ENCODE results near the gene ATP8A2. TPM values are rescaled to one million over a fixed set of nuclear protein-coding genes. Genes with fewer than 3 reads are reported as not detected.

Gene ATP8A2
- total and polyA plus RNA-seq, 11 donors, result 0.01 to 0.29 (median 0.05) TPM; not detected in 2

DNA sequence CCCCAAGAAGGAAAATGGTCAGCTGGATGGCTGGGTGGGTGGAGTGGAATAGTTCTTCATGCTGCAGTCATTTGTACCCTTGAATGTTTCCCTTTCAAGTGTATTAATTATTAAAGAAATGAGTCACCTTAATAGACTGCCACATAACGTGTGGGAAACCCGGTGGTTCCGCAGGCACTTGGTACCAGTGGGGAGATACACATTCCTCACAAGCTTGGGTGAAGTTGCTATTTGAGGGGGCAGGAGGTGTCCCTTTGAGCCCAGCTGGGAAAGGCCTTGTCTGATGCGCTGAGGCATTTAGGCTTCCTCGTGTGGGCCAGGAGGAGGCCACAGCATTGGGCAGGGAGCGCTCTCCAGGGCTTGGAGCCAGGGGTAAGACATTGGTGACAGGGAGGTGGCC, 57.7 kb downstream of the ATP8A2 start:
- Histone ChIP-seq H3K27ac (no peak overlapping the region), H3K27me3 (peaks cover 0 to 6% (median 0%) of the 10 kb centered on the region in 9 donors), H3K4me3 (no peak overlapping the region), H3K9me3 (no peaks in the 10 kb centered on the region), H3K4me1 (no peaks in the 10 kb centered on the region), H3K36me3 (no peaks in the 10 kb centered on the region)
- intact Hi-C loops (cut with DNase I), result no loop called here
- DNase-seq (no peak), ATAC-seq (no peak)
- TF ChIP-seq POLR2A (IDR thresholded peaks at IDR 0.05), result no peak
- TF ChIP-seq, protein P1, sequence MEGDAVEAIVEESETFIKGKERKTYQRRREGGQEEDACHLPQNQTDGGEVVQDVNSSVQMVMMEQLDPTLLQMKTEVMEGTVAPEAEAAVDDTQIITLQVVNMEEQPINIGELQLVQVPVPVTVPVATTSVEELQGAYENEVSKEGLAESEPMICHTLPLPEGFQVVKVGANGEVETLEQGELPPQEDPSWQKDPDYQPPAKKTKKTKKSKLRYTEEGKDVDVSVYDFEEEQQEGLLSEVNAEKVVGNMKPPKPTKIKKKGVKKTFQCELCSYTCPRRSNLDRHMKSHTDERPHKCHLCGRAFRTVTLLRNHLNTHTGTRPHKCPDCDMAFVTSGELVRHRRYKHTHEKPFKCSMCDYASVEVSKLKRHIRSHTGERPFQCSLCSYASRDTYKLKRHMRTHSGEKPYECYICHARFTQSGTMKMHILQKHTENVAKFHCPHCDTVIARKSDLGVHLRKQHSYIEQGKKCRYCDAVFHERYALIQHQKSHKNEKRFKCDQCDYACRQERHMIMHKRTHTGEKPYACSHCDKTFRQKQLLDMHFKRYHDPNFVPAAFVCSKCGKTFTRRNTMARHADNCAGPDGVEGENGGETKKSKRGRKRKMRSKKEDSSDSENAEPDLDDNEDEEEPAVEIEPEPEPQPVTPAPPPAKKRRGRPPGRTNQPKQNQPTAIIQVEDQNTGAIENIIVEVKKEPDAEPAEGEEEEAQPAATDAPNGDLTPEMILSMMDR (IDR thresholded peaks at IDR 0.05), result no peak
- WGBS, 4 donors, result 82 to 89% (median 84%) methylated on average over 6 of the region's 6 CpGs

DNA sequence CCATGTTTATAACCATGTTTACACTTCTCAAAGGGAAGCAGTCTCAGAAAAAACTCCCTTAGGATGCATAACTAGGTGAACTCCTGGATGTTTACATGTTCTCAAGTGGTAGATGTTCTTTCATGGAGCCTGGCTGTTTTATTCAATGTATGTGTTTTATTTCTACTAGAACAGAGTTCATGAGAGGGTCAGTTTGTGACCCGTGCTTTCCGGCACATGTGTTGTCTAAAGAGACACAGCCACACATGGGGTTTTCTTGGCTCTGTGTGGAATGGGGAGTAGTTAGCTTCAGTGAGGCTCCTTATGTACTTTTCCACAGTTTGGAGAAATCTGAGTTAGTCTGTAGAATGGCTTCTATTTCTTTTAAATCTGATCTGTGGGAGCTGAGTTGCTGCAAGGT, 60.9 kb downstream of the ATP8A2 start:
- Histone ChIP-seq H3K4me3 (no peak overlapping the region), H3K9me3 (no peaks in the 10 kb centered on the region), H3K36me3 (no peaks in the 10 kb centered on the region), H3K4me1 (no peaks in the 10 kb centered on the region), H3K27ac (no peak overlapping the region), H3K27me3 (peaks cover 0 to 12% (median 0%) of the 10 kb centered on the region in 9 donors)
- no peak for DNase-seq
- 58 to 66% (median 60%) methylated on average over 2 of the region's 2 CpGs for WGBS, 4 donors
- no peak for ATAC-seq
- TF ChIP-seq, protein P1 (IDR thresholded peaks at IDR 0.05), result no peak
- no peak for TF ChIP-seq POLR2A (IDR thresholded peaks at IDR 0.05)
- intact Hi-C loops (cut with DNase I), result no loop called here

- Histone ChIP-seq H3K36me3 (no peaks in the 10 kb centered on the region), H3K4me3 (no peak overlapping the region), H3K9me3 (no peaks in the 10 kb centered on the region), H3K27ac (no peak overlapping the region), H3K4me1 (no peaks in the 10 kb centered on the region), H3K27me3 (peaks cover 0 to 18% (median 2%) of the 10 kb centered on the region in 9 donors)
- DNase-seq, result no peak
- intact Hi-C loops (cut with DNase I), result no loop called here
- TF ChIP-seq, protein P1 (IDR thresholded peaks at IDR 0.05), result no peak
- no peak for TF ChIP-seq POLR2A (IDR thresholded peaks at IDR 0.05)
- WGBS, 4 donors, result 58 to 70% (median 67%) methylated on average over 4 of the region's 4 CpGs
- ATAC-seq, result no peak
Observed at GRCh38 chr13:25440061-25440460, 68.3 kb downstream of the ATP8A2 start.

- TF ChIP-seq, protein P1 (IDR thresholded peaks at IDR 0.05), result no peak
- TF ChIP-seq POLR2A (IDR thresholded peaks at IDR 0.05), result no peak
- intact Hi-C loops (cut with DNase I), result no loop called here
- DNase-seq, result no peak
- ATAC-seq, result no peak
- Histone ChIP-seq H3K27ac (no peak overlapping the region), H3K4me1 (no peaks in the 10 kb centered on the region), H3K27me3 (peaks cover 0 to 9% (median 0%) of the 10 kb centered on the region in 9 donors), H3K4me3 (no peak overlapping the region), H3K36me3 (no peaks in the 10 kb centered on the region), H3K9me3 (peaks cover 0 to 18% (median 1%) of the 10 kb centered on the region in 12 donors)
- WGBS, 4 donors, result 90 to 97% (median 91%) methylated on average over 4 of the region's 4 CpGs
Observed at GRCh38 chr13:25446261-25446660, 74.5 kb downstream of the ATP8A2 start.

All from heart left ventricle (tissue), 16 donors.